Right lobe of liver (tissue), 4 donors: Measurements from ENCODE around the gene SERPIND1.

Experiments
- POLR2A ChIP-seq: fragments of 450-650 bp; IDR thresholded peaks from one replicate; pipeline ENCODE4 v1.6.1; 2017; ENCODE audit warnings: antibody characterized with exemption, mild to moderate bottlenecking
- TF ChIP-seq, protein P1 (sequence below), 4 donors: fragments of 200-600 bp in 3 of 4; fragments of 450-650 bp in 1 of 4; IDR thresholded peaks; one replicate each; pipeline versions ENCODE4 v1.5.1 to v1.8.0; 2016 to 2022; ENCODE audit warnings: antibody characterized with exemption in 4 of 4, mild to moderate bottlenecking in 2 of 4
- donor health status: DM: no; HTN: no; CAD: no.
- donor health status: DM: no; HTN: no; CAD: no.
- donor health status: DM: no; HTN: yes; CAD: no.

DNA sequence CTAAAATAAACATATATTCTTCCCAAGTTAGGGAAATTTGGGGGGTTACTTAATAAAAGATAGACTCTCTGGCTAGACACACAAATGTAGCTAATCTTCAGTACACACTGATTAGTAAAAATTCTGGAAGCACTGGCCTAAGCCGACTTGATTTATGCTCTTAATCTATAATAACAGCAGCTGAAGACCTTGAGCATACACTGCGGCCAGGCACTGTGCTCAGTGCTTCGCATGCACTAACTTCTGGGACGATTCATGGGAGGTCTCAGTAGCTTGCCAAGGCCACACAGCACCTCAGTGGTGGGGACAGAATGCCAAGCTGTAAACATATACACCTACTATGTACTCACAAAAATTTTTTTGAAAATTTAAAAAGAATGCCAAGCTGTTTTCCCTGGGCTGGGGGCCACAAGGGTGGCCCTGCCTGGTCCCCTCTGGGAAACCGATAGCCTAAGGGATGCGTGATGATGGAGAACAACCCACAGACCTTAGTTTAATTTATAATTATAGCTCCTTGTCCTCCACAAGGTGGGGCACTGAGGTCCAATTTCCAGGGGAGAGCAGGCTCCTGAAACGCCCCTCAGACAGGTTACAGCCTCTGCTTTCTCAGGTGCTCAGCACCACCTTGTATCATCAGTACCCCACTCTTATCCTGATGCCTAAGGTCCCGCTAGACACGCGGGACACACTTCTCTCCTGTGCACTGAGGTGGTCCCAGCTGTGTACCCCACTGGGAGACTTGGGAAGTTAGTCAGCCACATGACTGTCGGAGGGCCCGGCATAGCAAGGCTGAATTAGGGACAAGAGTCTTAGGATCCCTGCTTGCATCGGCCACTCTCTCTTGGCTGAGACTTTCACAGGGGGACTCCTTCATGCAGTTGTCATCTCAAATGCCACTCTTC is 20.1 kb downstream of the SERPIND1 start:
- TF ChIP-seq, protein P1, sequence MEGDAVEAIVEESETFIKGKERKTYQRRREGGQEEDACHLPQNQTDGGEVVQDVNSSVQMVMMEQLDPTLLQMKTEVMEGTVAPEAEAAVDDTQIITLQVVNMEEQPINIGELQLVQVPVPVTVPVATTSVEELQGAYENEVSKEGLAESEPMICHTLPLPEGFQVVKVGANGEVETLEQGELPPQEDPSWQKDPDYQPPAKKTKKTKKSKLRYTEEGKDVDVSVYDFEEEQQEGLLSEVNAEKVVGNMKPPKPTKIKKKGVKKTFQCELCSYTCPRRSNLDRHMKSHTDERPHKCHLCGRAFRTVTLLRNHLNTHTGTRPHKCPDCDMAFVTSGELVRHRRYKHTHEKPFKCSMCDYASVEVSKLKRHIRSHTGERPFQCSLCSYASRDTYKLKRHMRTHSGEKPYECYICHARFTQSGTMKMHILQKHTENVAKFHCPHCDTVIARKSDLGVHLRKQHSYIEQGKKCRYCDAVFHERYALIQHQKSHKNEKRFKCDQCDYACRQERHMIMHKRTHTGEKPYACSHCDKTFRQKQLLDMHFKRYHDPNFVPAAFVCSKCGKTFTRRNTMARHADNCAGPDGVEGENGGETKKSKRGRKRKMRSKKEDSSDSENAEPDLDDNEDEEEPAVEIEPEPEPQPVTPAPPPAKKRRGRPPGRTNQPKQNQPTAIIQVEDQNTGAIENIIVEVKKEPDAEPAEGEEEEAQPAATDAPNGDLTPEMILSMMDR (IDR thresholded peaks at IDR 0.05): no peak
- TF ChIP-seq POLR2A: no peak
